Activated naive CD8-positive, alpha-beta T cell (primary cell): Measurements from ENCODE around the gene MARK4.

Experiments
- H3K27ac Mint-ChIP-seq: one replicate; pipeline ENCODE4 v1.8.0; 2021; ENCODE audit warnings: mixed read lengths
- H3K27me3 Mint-ChIP-seq: one replicate; pipeline ENCODE4 v1.8.0; 2021; ENCODE audit warnings: mixed read lengths
- H3K36me3 Mint-ChIP-seq: one replicate; pipeline ENCODE4 v1.8.0; 2021; ENCODE audit warnings: mixed read lengths
- H3K4me1 Mint-ChIP-seq: one replicate; pipeline ENCODE4 v1.8.0; 2021; ENCODE audit warnings: low read depth, mixed read lengths
- H3K4me3 Mint-ChIP-seq: one replicate; pipeline ENCODE4 v1.8.0; 2021; ENCODE audit warnings: mild to moderate bottlenecking, mixed read lengths
- H3K9me3 Mint-ChIP-seq: one replicate; pipeline ENCODE4 v1.8.0; 2021; ENCODE audit warnings: low read depth, mixed read lengths

MARK4 gene

GRCh38 chr19:45344621-45345505, 93.8 kb downstream of the MARK4 start:
- H3K27ac Mint-ChIP-seq = no peak overlapping the region
- no peak overlapping the region for H3K4me3 Mint-ChIP-seq
- peaks cover 11% of the 10 kb centered on the region for H3K27me3 Mint-ChIP-seq
- peaks cover 4% of the 10 kb centered on the region for H3K4me1 Mint-ChIP-seq
- no peaks in the 10 kb centered on the region for H3K36me3 Mint-ChIP-seq
- H3K9me3 Mint-ChIP-seq = no peaks in the 10 kb centered on the region

GRCh38 chr19:45345506-45345860, 94.4 kb downstream of the MARK4 start:
- Mint-ChIP-seq H3K4me3 (no peak overlapping the region), H3K36me3 (no peaks in the 10 kb centered on the region), H3K9me3 (no peaks in the 10 kb centered on the region), H3K27me3 (peaks cover 7% of the 10 kb centered on the region), H3K4me1 (no peaks in the 10 kb centered on the region), H3K27ac (no peak overlapping the region)

- H3K4me3 Mint-ChIP-seq = no peak overlapping the region
- no peaks in the 10 kb centered on the region for H3K9me3 Mint-ChIP-seq
- H3K4me1 Mint-ChIP-seq = no peaks in the 10 kb centered on the region
- no peak overlapping the region for H3K27ac Mint-ChIP-seq
- peaks cover 7% of the 10 kb centered on the region for H3K27me3 Mint-ChIP-seq
- no peaks in the 10 kb centered on the region for H3K36me3 Mint-ChIP-seq
Observed at GRCh38 chr19:45346449-45346848, 95.4 kb downstream of the MARK4 start.

GRCh38 chr19:45347570-45348366, 96.7 kb downstream of the MARK4 start:
- H3K27me3 Mint-ChIP-seq = peaks cover 7% of the 10 kb centered on the region
- no peak overlapping the region for H3K4me3 Mint-ChIP-seq
- H3K36me3 Mint-ChIP-seq = no peaks in the 10 kb centered on the region
- H3K27ac Mint-ChIP-seq = no peak overlapping the region
- no peaks in the 10 kb centered on the region for H3K9me3 Mint-ChIP-seq
- no peaks in the 10 kb centered on the region for H3K4me1 Mint-ChIP-seq

GRCh38 chr19:45348367-45349125, 97.5 kb downstream of the MARK4 start:
- Mint-ChIP-seq H3K27me3 (peaks cover 6% of the 10 kb centered on the region), H3K27ac (no peak overlapping the region), H3K36me3 (no peaks in the 10 kb centered on the region), H3K4me1 (no peaks in the 10 kb centered on the region), H3K4me3 (no peak overlapping the region), H3K9me3 (no peaks in the 10 kb centered on the region)

GRCh38 chr19:45349126-45349415, 98.0 kb downstream of the MARK4 start:
- Mint-ChIP-seq H3K27ac (no peak overlapping the region), H3K27me3 (peaks cover 4% of the 10 kb centered on the region), H3K4me3 (no peak overlapping the region), H3K4me1 (no peaks in the 10 kb centered on the region), H3K36me3 (no peaks in the 10 kb centered on the region), H3K9me3 (no peaks in the 10 kb centered on the region)

- Mint-ChIP-seq H3K27me3 (peaks cover 2% of the 10 kb centered on the region), H3K27ac (no peak overlapping the region), H3K9me3 (no peaks in the 10 kb centered on the region), H3K4me3 (no peak overlapping the region), H3K36me3 (no peaks in the 10 kb centered on the region), H3K4me1 (no peaks in the 10 kb centered on the region)
Observed at GRCh38 chr19:45349430-45349941, 98.4 kb downstream of the MARK4 start.

GRCh38 chr19:45350477-45351058, 99.5 kb downstream of the MARK4 start:
- Mint-ChIP-seq H3K27me3 (no peaks in the 10 kb centered on the region), H3K4me3 (no peak overlapping the region), H3K36me3 (no peaks in the 10 kb centered on the region), H3K9me3 (no peaks in the 10 kb centered on the region), H3K4me1 (no peaks in the 10 kb centered on the region), H3K27ac (no peak overlapping the region)

- Mint-ChIP-seq H3K9me3 (no peaks in the 10 kb centered on the region), H3K27ac (no peak overlapping the region), H3K4me1 (no peaks in the 10 kb centered on the region), H3K27me3 (no peaks in the 10 kb centered on the region), H3K4me3 (no peak overlapping the region), H3K36me3 (no peaks in the 10 kb centered on the region)
Observed at GRCh38 chr19:45351401-45351952, 100.4 kb downstream of the MARK4 start.

GRCh38 chr19:45352062-45352461, 101.0 kb downstream of the MARK4 start:
- Mint-ChIP-seq H3K36me3 (no peaks in the 10 kb centered on the region), H3K27ac (no peak overlapping the region), H3K4me1 (no peaks in the 10 kb centered on the region), H3K4me3 (no peak overlapping the region), H3K27me3 (no peaks in the 10 kb centered on the region), H3K9me3 (no peaks in the 10 kb centered on the region)

GRCh38 chr19:45352471-45352870, 101.4 kb downstream of the MARK4 start:
- Mint-ChIP-seq H3K4me3 (no peak overlapping the region), H3K9me3 (no peaks in the 10 kb centered on the region), H3K27me3 (no peaks in the 10 kb centered on the region), H3K27ac (no peak overlapping the region), H3K4me1 (no peaks in the 10 kb centered on the region), H3K36me3 (no peaks in the 10 kb centered on the region)

- H3K27ac Mint-ChIP-seq = no peak overlapping the region
- no peaks in the 10 kb centered on the region for H3K4me1 Mint-ChIP-seq
Observed at GRCh38 chr19:45352914-45353796, 102.1 kb downstream of the MARK4 start.

GRCh38 chr19:45354241-45354842, 103.3 kb downstream of the MARK4 start:
- no peaks in the 10 kb centered on the region for H3K9me3 Mint-ChIP-seq
- H3K27me3 Mint-ChIP-seq = no peaks in the 10 kb centered on the region
- H3K36me3 Mint-ChIP-seq = no peaks in the 10 kb centered on the region
- no peak overlapping the region for H3K27ac Mint-ChIP-seq
- no peak overlapping the region for H3K4me3 Mint-ChIP-seq
- no peaks in the 10 kb centered on the region for H3K4me1 Mint-ChIP-seq

More at GRCh38 chr19:45352914-45353796, 102.1 kb downstream of the MARK4 start:
- H3K4me3 Mint-ChIP-seq = no peak overlapping the region
- no peaks in the 10 kb centered on the region for H3K27me3 Mint-ChIP-seq
- H3K36me3 Mint-ChIP-seq = no peaks in the 10 kb centered on the region
- no peaks in the 10 kb centered on the region for H3K9me3 Mint-ChIP-seq
